Vagina (tissue), 2 donors: ENCODE data around the gene DPP6.

Experiments
- CTCF ChIP-seq, 3 experiments: fragments of 450-650 bp in 2 of 3; fragments of 200-600 bp in 1 of 3; sonication (generic) in 1 of 3; IDR thresholded peaks; one replicate each; pipeline ENCODE4 v1.5.1; 2017 to 2019; ENCODE audit warnings: antibody characterized with exemption in 3 of 3, mild to moderate bottlenecking in 2 of 3, moderate library complexity in 2 of 3
- POLR2A ChIP-seq, 2 donors: fragments of 450-650 bp; IDR thresholded peaks; one replicate each; pipeline ENCODE4 v1.6.1; 2017; ENCODE audit warnings: antibody characterized with exemption in 2 of 2, mild to moderate bottlenecking in 2 of 2, moderate library complexity in 2 of 2

GRCh38 chr7:154672659-154673415, 620.6 kb downstream of the DPP6 start:
- TF ChIP-seq CTCF (IDR thresholded peaks at IDR 0.05) (no peak), POLR2A (IDR thresholded peaks at IDR 0.05) (no peak)
